Ovary (tissue), 9 donors: ENCODE measurements around the gene MBP. TPM values are rescaled to one million over a fixed set of nuclear protein-coding genes. Genes with fewer than 3 reads are reported as not detected.

ENCODE experiments used
- DNase-seq, 5 donors: peaks; one replicate each; pipeline ENCODE4 v3.0.0-alpha.2; 2019 to 2020
- H3K27ac ChIP-seq, 2 donors: fragments of 200-600 bp; one replicate each; pipeline versions ENCODE4 v1.5.1 to v1.8.0; 2019 to 2022
- H3K27me3 ChIP-seq: fragments of 200-600 bp; one replicate; pipeline ENCODE4 v1.8.0; 2022
- H3K36me3 ChIP-seq: fragments of 200-600 bp; sonication (generic); one replicate; pipeline ENCODE4 v1.5.1; 2019
- H3K4me1 ChIP-seq: one replicate; pipeline ENCODE4 v1.8.1; 2013; ENCODE audit warnings: mild to moderate bottlenecking, moderate library complexity; ENCODE audit not compliant: insufficient read depth
- H3K4me3 ChIP-seq: fragments of 200-600 bp; sonication (generic); one replicate; pipeline ENCODE4 v1.5.1; 2017
- H3K9me3 ChIP-seq, 2 donors: fragments of 200-600 bp in 1 of 2; sonication (generic) in 1 of 2; one replicate each; pipeline versions ENCODE4 v1.5.1 to v1.8.1; 2013 to 2019; ENCODE audit warnings: mild to moderate bottlenecking in 1 of 2, moderate library complexity in 1 of 2
- CTCF ChIP-seq, 3 donors: fragments of 450-650 bp in 2 of 3; fragments of 200-600 bp in 1 of 3; IDR thresholded peaks; one replicate each; pipeline versions ENCODE4 v1.5.1 to v1.8.0; 2016 to 2022; ENCODE audit warnings: antibody characterized with exemption in 3 of 3, mild to moderate bottlenecking in 1 of 3
- EP300 ChIP-seq: sonication (generic); formaldehyde crosslinking; IDR thresholded peaks from one replicate; pipeline ENCODE4 v1.6.1; 2017; ENCODE audit warnings: antibody characterized with exemption
- POLR2A ChIP-seq: fragments of 450-650 bp; IDR thresholded peaks from one replicate; pipeline ENCODE4 v1.6.1; 2017; ENCODE audit warnings: antibody characterized with exemption, mild to moderate bottlenecking, moderate library complexity
- WGBS, 3 donors: extraction: QIAGEN DNeasy Blood & Tissue Kit in 1 of 3; methylation state at CpG; one replicate each; pipeline versions ENCODE4 v1.1.5 to v1.1.7; 2013 to 2017; 5-methylcytosine and 5-hydroxymethylcytosine counted together
- intact Hi-C, 4 donors: fragments of 100-400 bp; cut with DNase I; formaldehyde crosslinking; loops; one replicate each; pipeline versions ENCODE4 v1.11.0 to v1.15.1; 2022 to 2023
- polyA plus RNA-seq, 2 donors: library from polyadenylated mRNA; stranded (reverse); fragments of 200-250 nt in 1 of 2; fragments of 350-450 nt in 1 of 2; fragmentation: Illumina TruSeq in 1 of 2; extraction: RNeasy Lipid Tissue Mini Kit (QIAGEN cat#74804) in 1 of 2; gene quantifications; one replicate each; pipeline ENCODE4 v1.2.3, GENCODE V29; 2013 to 2014
- total RNA-seq, 7 donors: library from RNA; depleted of rRNA in 2 of 7; stranded (reverse); fragments of >200 nt in 2 of 7; fragmentation: NEBNext Ultra II Directional in 3 of 7; extraction: Animal tissue kit (Norgen Biotek cat#: 25700) in 3 of 7; gene quantifications; one replicate each; pipeline versions ENCODE4 v1.1.0 to v1.2.4, GENCODE V29; 2016 to 2023
- donor health status: DM: no; HTN: no; CAD: no; lungs with moderate emphysema.
- donor health status: DM: no; HTN: no; CAD: no.
- donor health status: Bipolar disorder and iron deficiency.
- donor health status: DM: yes; HTN: yes; CAD: no.
- donor health status: DM: no; HTN: no; CAD: no.
- donor health status: DM: yes; HTN: yes; CAD: no.

Gene MBP
- total and polyA plus RNA-seq, 9 donors, result 7.1 to 38.2 (median 23.2) TPM

GRCh38 chr18:77062518-77063003 is 70.0 kb downstream of the MBP start:
- Histone ChIP-seq H3K9me3 (no peaks in the 10 kb centered on the region), H3K27ac (no peak overlapping the region), H3K4me3 (no peak overlapping the region), H3K36me3 (no peaks in the 10 kb centered on the region), H3K4me1 (peaks cover 4% of the 10 kb centered on the region), H3K27me3 (no peaks in the 10 kb centered on the region)
- TF ChIP-seq CTCF (IDR thresholded peaks at IDR 0.05), result no peak
- no peak for TF ChIP-seq EP300
- no peak for TF ChIP-seq POLR2A
- DNase-seq, result no peak
- intact Hi-C loops, result loop anchor here in 2 of 4 donors (5.0 to 10.0 kb wide), 2 partner anchors 142 to 150 kb away; no protein-coding TSS in a partner anchor
- WGBS, 3 donors, result 54 to 70% (median 66%) methylated on average over 12 of the region's 12 CpGs

GRCh38 chr18:77061946-77062517 is 70.6 kb downstream of the MBP start:
- Histone ChIP-seq H3K36me3 (no peaks in the 10 kb centered on the region), H3K27me3 (no peaks in the 10 kb centered on the region), H3K4me3 (no peak overlapping the region), H3K9me3 (no peaks in the 10 kb centered on the region), H3K27ac (peak overlapping the region in 1 of 2 donors; percentile 2), H3K4me1 (no peaks in the 10 kb centered on the region)
- TF ChIP-seq POLR2A, result no peak
- TF ChIP-seq EP300, result no peak
- no peak for TF ChIP-seq CTCF (IDR thresholded peaks at IDR 0.05)
- peak in 1 of 5 donors; percentile 24 for DNase-seq
- WGBS, 3 donors, result 73 to 76% (median 74%) methylated on average over 15 of the region's 15 CpGs
- intact Hi-C loops, result loop anchor here in 2 of 4 donors (5.0 to 10.0 kb wide), 2 partner anchors 143 to 150 kb away; no protein-coding TSS in a partner anchor

GRCh38 chr18:77061281-77061945 is 71.2 kb downstream of the MBP start:
- WGBS, 3 donors, result 54 to 63% (median 54%) methylated on average over 6 of the region's 6 CpGs
- H3K27me3 ChIP-seq, result no peaks in the 10 kb centered on the region

GRCh38 chr18:77060151-77060550 is 72.4 kb downstream of the MBP start:
- Histone ChIP-seq H3K27me3 (no peaks in the 10 kb centered on the region), H3K36me3 (no peaks in the 10 kb centered on the region), H3K9me3 (no peaks in the 10 kb centered on the region), H3K27ac (no peak overlapping the region), H3K4me3 (no peak overlapping the region), H3K4me1 (peaks cover 4% of the 10 kb centered on the region)
- intact Hi-C loops, result loop anchor here in 2 of 4 donors (5.0 to 10.0 kb wide), 2 partner anchors 145 to 152 kb away; no protein-coding TSS in a partner anchor
- no peak for TF ChIP-seq POLR2A
- TF ChIP-seq CTCF (IDR thresholded peaks at IDR 0.05), result no peak
- TF ChIP-seq EP300, result no peak
- no peak for DNase-seq
- WGBS, 3 donors, result 86 to 93% (median 93%) methylated on average over 4 of the region's 4 CpGs

More at GRCh38 chr18:77061281-77061945, 71.2 kb downstream of the MBP start:
- Histone ChIP-seq H3K9me3 (no peaks in the 10 kb centered on the region), H3K4me1 (no peaks in the 10 kb centered on the region), H3K27ac (no peak overlapping the region), H3K36me3 (no peaks in the 10 kb centered on the region), H3K4me3 (no peak overlapping the region)
- intact Hi-C loops, result loop anchor here in 2 of 4 donors (5.0 to 10.0 kb wide), 2 partner anchors 143 to 151 kb away; no protein-coding TSS in a partner anchor
- no peak for TF ChIP-seq POLR2A
- no peak for TF ChIP-seq EP300
- TF ChIP-seq CTCF (IDR thresholded peaks at IDR 0.05), result no peak
- DNase-seq, result no peak
